Measurements from ENCODE around the gene PTPRR. TPM values are rescaled to one million over a fixed set of nuclear protein-coding genes. Genes with fewer than 3 reads are reported as not detected.

The PTPRR gene
- total and polyA plus RNA-seq, 12 donors: 0.20 to 1.7 (median 0.74) TPM

DNA sequence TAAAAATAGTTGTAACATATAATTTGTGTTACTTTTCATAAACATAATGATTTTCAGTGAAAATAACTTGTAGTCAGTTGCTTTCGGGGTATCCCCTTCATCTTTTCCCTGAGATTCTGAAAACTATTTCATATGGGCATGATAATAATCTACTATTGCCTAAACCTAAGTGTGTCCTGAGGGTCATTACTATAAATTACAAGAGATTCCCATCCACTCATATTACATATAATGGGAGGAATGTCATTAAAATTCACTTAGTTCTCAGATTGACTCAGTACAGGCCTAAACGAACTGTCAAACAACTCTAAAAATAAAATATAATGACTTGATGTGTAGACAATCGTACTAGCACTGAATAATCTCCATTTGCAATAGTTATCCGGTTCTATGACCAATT, 72.7 kb downstream of the PTPRR start:
- intact Hi-C loops (cut with DNase I): loop anchor here in 5 of 10 donors (2.0 to 5.0 kb wide), 2 partner anchors 111 to 113 kb away; no protein-coding TSS in a partner anchor
- no peaks in the 10 kb centered on the region for H3K27me3 ChIP-seq
- H3K27ac ChIP-seq: no peak overlapping the region
- no peaks in the 10 kb centered on the region for H3K9me3 ChIP-seq
- no peak for DNase-seq
- ATAC-seq: no peak
- H3K36me3 ChIP-seq: no peaks in the 10 kb centered on the region
- 89 to 93% methylated on average over 4 of the region's 4 CpGs for WGBS, 2 donors
- H3K4me3 ChIP-seq: no peak overlapping the region
- H3K4me1 ChIP-seq: peaks cover 0 to 10% (median 0%) of the 10 kb centered on the region in 9 donors
- TF ChIP-seq, protein P1, sequence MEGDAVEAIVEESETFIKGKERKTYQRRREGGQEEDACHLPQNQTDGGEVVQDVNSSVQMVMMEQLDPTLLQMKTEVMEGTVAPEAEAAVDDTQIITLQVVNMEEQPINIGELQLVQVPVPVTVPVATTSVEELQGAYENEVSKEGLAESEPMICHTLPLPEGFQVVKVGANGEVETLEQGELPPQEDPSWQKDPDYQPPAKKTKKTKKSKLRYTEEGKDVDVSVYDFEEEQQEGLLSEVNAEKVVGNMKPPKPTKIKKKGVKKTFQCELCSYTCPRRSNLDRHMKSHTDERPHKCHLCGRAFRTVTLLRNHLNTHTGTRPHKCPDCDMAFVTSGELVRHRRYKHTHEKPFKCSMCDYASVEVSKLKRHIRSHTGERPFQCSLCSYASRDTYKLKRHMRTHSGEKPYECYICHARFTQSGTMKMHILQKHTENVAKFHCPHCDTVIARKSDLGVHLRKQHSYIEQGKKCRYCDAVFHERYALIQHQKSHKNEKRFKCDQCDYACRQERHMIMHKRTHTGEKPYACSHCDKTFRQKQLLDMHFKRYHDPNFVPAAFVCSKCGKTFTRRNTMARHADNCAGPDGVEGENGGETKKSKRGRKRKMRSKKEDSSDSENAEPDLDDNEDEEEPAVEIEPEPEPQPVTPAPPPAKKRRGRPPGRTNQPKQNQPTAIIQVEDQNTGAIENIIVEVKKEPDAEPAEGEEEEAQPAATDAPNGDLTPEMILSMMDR (IDR thresholded peaks at IDR 0.05): no peak

DNA sequence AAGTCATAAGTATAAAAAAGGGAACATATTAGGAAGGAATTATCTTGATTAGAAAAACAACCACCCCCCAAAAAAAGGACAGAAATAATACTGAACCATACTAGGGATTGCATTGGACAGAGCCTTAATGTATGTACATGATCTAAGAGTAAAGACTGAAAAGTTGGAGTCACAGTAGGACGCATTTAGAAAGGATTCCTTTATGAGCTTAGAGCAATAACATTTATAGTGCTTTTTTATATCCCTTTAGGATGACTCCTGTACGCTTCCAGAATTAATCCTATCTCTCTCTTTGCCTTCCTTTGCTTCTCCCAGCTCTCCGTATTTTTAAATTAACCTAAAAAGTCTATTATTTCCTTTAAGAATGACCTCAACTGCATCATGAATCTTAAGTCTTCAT, 75.3 kb downstream of the PTPRR start:
- 92 to 93% methylated on average over 3 of the region's 3 CpGs for WGBS, 2 donors
- H3K4me1 ChIP-seq: peaks cover 0 to 21% (median 3%) of the 10 kb centered on the region in 9 donors
- no peak overlapping the region for H3K27ac ChIP-seq
- TF ChIP-seq, protein P1 (IDR thresholded peaks at IDR 0.05): no peak
- no peak overlapping the region for H3K4me3 ChIP-seq
- no peak for ATAC-seq
- intact Hi-C loops (cut with DNase I): loop anchor here in 4 of 10 donors (5.0 kb wide), 1 partner anchor 108 kb away; no protein-coding TSS in a partner anchor
- H3K27me3 ChIP-seq: no peaks in the 10 kb centered on the region
- H3K9me3 ChIP-seq: no peaks in the 10 kb centered on the region
- no peaks in the 10 kb centered on the region for H3K36me3 ChIP-seq
- DNase-seq: no peak

DNA sequence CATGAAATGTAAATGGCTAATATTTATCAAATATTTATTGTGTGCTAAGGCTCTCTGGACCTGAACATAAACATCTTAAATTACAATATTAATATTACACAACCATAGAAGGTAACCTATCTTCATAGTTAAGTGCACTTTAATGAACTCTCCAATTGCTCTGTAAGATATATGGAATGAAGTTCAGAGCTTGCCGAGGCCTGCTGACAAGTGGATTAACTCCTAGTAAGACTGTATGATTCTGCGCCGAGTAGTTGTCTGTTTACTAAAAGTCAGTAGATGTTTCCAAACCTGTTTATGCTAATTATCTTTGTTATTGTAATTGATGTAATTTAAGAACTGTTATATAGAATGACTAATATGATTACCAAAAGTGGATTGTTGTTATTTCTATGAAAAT, 77.2 kb downstream of the PTPRR start:
- DNase-seq (no peak), ATAC-seq (no peak)
- TF ChIP-seq, protein P1 (IDR thresholded peaks at IDR 0.05): no peak
- Histone ChIP-seq H3K36me3 (no peaks in the 10 kb centered on the region), H3K27me3 (no peaks in the 10 kb centered on the region), H3K4me1 (peaks cover 0 to 15% (median 0%) of the 10 kb centered on the region in 9 donors), H3K9me3 (no peaks in the 10 kb centered on the region), H3K27ac (no peak overlapping the region), H3K4me3 (no peak overlapping the region)
- 68 to 70% methylated on average over 3 of the region's 3 CpGs for WGBS, 2 donors
- intact Hi-C loops (cut with DNase I): no loop called here

DNA sequence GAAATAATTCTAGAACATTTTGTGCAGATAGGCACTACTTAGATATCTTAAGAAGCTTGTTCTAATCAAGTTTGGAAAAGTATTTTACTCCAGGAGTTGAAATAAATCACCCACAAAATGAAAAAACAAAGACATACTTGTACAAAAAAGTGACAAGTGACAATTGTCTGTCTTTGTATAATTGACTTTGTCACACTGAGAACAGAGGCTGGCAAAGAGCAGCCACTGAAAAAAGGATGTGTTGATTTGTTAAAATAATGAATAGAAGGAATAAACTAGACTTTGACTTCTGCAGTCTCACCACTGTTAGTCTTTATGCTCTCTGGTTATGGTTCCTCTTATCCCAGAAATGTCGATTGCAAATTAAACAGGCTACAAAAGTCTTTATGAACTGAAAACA, 77.6 kb downstream of the PTPRR start:
- H3K9me3 ChIP-seq: no peaks in the 10 kb centered on the region
- DNase-seq: no peak
- ATAC-seq: no peak
- H3K36me3 ChIP-seq: no peaks in the 10 kb centered on the region
- H3K4me3 ChIP-seq: no peak overlapping the region
- 89 to 95% methylated on average over 1 of the region's 1 CpG for WGBS, 2 donors
- TF ChIP-seq, protein P1 (IDR thresholded peaks at IDR 0.05): no peak
- H3K4me1 ChIP-seq: peaks cover 0 to 15% (median 0%) of the 10 kb centered on the region in 9 donors
- no peak overlapping the region for H3K27ac ChIP-seq
- intact Hi-C loops (cut with DNase I): no loop called here
- H3K27me3 ChIP-seq: no peaks in the 10 kb centered on the region

Measured in heart right ventricle (tissue), 16 donors.